ENCODE data around the gene NAV2. TPM values are rescaled to one million over a fixed set of nuclear protein-coding genes. Genes with fewer than 3 reads are reported as not detected.
A peak's percentile ranks its signal among the peaks of the same experiment; 100 is the strongest.

Gene NAV2
- total RNA-seq, 1 experiment from 2014 or later, result 46.3 TPM

DNA sequence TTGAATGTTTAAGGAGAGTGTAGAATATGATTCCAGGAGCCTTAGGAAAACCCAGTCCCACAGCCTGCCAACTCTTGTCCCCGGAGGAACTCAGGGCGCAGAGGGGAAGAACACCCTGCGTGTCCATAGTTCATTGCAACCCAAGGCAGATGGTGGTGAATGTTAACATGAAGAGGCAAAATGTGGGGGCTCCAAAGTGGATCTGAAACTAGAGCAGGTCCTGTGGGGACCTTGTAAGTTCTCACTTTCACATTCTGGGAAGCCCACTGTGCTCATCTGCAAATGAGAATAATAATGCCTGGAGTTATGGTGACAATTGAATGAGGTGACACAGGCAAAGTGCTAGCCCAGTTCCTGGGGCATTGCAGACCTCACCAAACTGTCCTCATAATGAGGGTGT lies 246.6 kb downstream of the NAV2 start:
- H3K56ac ChIP-seq (ENCODE audit: insufficient read length, low read depth, low read length), result no peak overlapping the region
- no peaks in the 10 kb centered on the region for H3K79me1 ChIP-seq (ENCODE audit: insufficient read depth, low read depth, low read length, poor library complexity, severe bottlenecking)
- Mint-ChIP-seq H3K4me3 (no peak overlapping the region), H3K27me3 (ENCODE audit: low read depth) (peaks cover 2% of the 10 kb centered on the region; the same call in 1 of the 2 replicates), H3K4me1 (peaks cover 24 to 26% of the 10 kb centered on the region in 2 experiments), H3K9me3 (no peaks in the 10 kb centered on the region), H3K36me3 (ENCODE audit: insufficient read depth in 1 of 3, low read depth in 3 of 3) (peaks cover 20 to 23% (median 22%) of the 10 kb centered on the region in 3 experiments; a peak in 6 of 7 replicates), H3K27ac (peak overlapping the region in 1 of 3 experiments; percentile 53; a peak in 1 of 7 replicates)
- no peak overlapping the region for H2AFZ ChIP-seq (ENCODE audit: low read length)
- H3K4me2 ChIP-seq (ENCODE audit: insufficient read depth, insufficient read length, low read length), result no peak overlapping the region
- TF ChIP-seq, protein P1, sequence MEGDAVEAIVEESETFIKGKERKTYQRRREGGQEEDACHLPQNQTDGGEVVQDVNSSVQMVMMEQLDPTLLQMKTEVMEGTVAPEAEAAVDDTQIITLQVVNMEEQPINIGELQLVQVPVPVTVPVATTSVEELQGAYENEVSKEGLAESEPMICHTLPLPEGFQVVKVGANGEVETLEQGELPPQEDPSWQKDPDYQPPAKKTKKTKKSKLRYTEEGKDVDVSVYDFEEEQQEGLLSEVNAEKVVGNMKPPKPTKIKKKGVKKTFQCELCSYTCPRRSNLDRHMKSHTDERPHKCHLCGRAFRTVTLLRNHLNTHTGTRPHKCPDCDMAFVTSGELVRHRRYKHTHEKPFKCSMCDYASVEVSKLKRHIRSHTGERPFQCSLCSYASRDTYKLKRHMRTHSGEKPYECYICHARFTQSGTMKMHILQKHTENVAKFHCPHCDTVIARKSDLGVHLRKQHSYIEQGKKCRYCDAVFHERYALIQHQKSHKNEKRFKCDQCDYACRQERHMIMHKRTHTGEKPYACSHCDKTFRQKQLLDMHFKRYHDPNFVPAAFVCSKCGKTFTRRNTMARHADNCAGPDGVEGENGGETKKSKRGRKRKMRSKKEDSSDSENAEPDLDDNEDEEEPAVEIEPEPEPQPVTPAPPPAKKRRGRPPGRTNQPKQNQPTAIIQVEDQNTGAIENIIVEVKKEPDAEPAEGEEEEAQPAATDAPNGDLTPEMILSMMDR (conservative IDR thresholded peaks at IDR 0.05), result no peak
- H3K27me3 ChIP-seq (ENCODE audit: insufficient read depth, low read length), result no peaks in the 10 kb centered on the region
- H2AK5ac ChIP-seq (ENCODE audit: insufficient read length, low read length), result no peak overlapping the region
- no peak overlapping the region for H3K14ac ChIP-seq (ENCODE audit: insufficient read depth, low read length)
- H4K5ac ChIP-seq (ENCODE audit: insufficient read length, low read depth, low read length), result no peak overlapping the region
- H3K4me1 ChIP-seq (ENCODE audit: insufficient read depth, low read length), result peaks cover 9% of the 10 kb centered on the region; the same call in 1 of the 2 replicates
- no peak overlapping the region for H3K9ac ChIP-seq (ENCODE audit: extremely low read depth, insufficient read length, low read length)
- no peak overlapping the region for H3K23ac ChIP-seq (ENCODE audit: insufficient read length, low read depth, low read length)
- H4K91ac ChIP-seq (ENCODE audit: insufficient read length, low read depth, low read length), result no peak overlapping the region
- H2BK5ac ChIP-seq (ENCODE audit: insufficient read length, low read length), result no peak overlapping the region
- DNase-seq, result no peak
- no peak overlapping the region for H3K18ac ChIP-seq (ENCODE audit: insufficient read length, low read depth, low read length)
- no peaks in the 10 kb centered on the region for H4K20me1 ChIP-seq (ENCODE audit: control insufficient read depth, insufficient read depth, insufficient read length)
- no peaks in the 10 kb centered on the region for H3K23me2 ChIP-seq (ENCODE audit: insufficient read length, low read depth, low read length, poor library complexity, severe bottlenecking)
- no peak overlapping the region for H2BK12ac ChIP-seq (ENCODE audit: insufficient read length, low read depth, low read length)
- H3K4ac ChIP-seq (ENCODE audit: low read depth, low read length), result no peak overlapping the region
- H2BK15ac ChIP-seq (ENCODE audit: low read depth, low read length), result no peak overlapping the region
- H3K9me3 ChIP-seq (ENCODE audit: control insufficient read depth, low read depth, low read length), result no peaks in the 10 kb centered on the region
- no peak overlapping the region for H2BK120ac ChIP-seq (ENCODE audit: low read depth, low read length, poor library complexity, severe bottlenecking)
- WGBS (ENCODE audit: extremely low coverage, insufficient read length, low lambda C conversion rate), result no CpG with 5 or more reads among the region's 3 CpGs
- no peak overlapping the region for H2BK20ac ChIP-seq (ENCODE audit: low read depth, low read length, poor library complexity, severe bottlenecking)
- no peaks in the 10 kb centered on the region; the same call in 1 of the 2 replicates for H3K79me2 ChIP-seq (ENCODE audit: insufficient read depth, low read length)
- H3T11ph ChIP-seq (ENCODE audit: low read length), result no peak overlapping the region
- no peak overlapping the region for H3K27ac ChIP-seq (ENCODE audit: insufficient read length, low read depth, low read length)
- no peak overlapping the region for H4K8ac ChIP-seq (replicated peaks; ENCODE audit: insufficient read length, low read depth, low read length)
